Stomach (tissue), 4 donors: ENCODE measurements around the gene ANKRD55.

Experiments
- EP300 ChIP-seq: sonication (generic); formaldehyde crosslinking; IDR thresholded peaks from one replicate; pipeline ENCODE4 v1.6.1; 2017; ENCODE audit warnings: antibody characterized with exemption
- POLR2A ChIP-seq, 4 donors: fragments of 450-650 bp; IDR thresholded peaks; one replicate each; pipeline ENCODE4 v1.6.1; 2016; ENCODE audit warnings: antibody characterized with exemption in 4 of 4, control low read depth in 2 of 4, mild to moderate bottlenecking in 1 of 4, moderate library complexity in 1 of 4
- TF ChIP-seq, protein P1 (sequence below), 7 experiments: fragments of 450-650 bp in 4 of 7; fragments of 200-600 bp in 3 of 7; sonication (generic) in 3 of 7; IDR thresholded peaks; one replicate each; pipeline ENCODE4 v1.5.1; 2016 to 2019; ENCODE audit warnings: antibody characterized with exemption in 7 of 7, control low read depth in 2 of 7, mild to moderate bottlenecking in 1 of 7

- TF ChIP-seq, protein P1, sequence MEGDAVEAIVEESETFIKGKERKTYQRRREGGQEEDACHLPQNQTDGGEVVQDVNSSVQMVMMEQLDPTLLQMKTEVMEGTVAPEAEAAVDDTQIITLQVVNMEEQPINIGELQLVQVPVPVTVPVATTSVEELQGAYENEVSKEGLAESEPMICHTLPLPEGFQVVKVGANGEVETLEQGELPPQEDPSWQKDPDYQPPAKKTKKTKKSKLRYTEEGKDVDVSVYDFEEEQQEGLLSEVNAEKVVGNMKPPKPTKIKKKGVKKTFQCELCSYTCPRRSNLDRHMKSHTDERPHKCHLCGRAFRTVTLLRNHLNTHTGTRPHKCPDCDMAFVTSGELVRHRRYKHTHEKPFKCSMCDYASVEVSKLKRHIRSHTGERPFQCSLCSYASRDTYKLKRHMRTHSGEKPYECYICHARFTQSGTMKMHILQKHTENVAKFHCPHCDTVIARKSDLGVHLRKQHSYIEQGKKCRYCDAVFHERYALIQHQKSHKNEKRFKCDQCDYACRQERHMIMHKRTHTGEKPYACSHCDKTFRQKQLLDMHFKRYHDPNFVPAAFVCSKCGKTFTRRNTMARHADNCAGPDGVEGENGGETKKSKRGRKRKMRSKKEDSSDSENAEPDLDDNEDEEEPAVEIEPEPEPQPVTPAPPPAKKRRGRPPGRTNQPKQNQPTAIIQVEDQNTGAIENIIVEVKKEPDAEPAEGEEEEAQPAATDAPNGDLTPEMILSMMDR (IDR thresholded peaks at IDR 0.05): no peak
- TF ChIP-seq POLR2A (IDR thresholded peaks at IDR 0.05) (no peak), EP300 (no peak)
Measured at GRCh38 chr5:56169949-56170348, 63.2 kb downstream of the ANKRD55 start.
